ENCODE data around the gene PHF3. TPM values are rescaled to one million over a fixed set of nuclear protein-coding genes. Genes with fewer than 3 reads are reported as not detected.

PHF3 gene
- total RNA-seq, 1 donor from 2014 or later: 63.8 TPM

Other genes with a start within 250 kb of the PHF3 start
- 55.6 TPM for gene PTP4A1, start 63.3 kb upstream of the PHF3 start, total RNA-seq